Vagina (tissue), 2 donors: Measurements from ENCODE around the gene TPD52L2.

Experiments used
- CTCF ChIP-seq, 3 experiments: fragments of 450-650 bp in 2 of 3; fragments of 200-600 bp in 1 of 3; sonication (generic) in 1 of 3; IDR thresholded peaks; one replicate each; pipeline ENCODE4 v1.5.1; 2017 to 2019; ENCODE audit warnings: antibody characterized with exemption in 3 of 3, mild to moderate bottlenecking in 2 of 3, moderate library complexity in 2 of 3
- POLR2A ChIP-seq, 2 donors: fragments of 450-650 bp; IDR thresholded peaks; one replicate each; pipeline ENCODE4 v1.6.1; 2017; ENCODE audit warnings: antibody characterized with exemption in 2 of 2, mild to moderate bottlenecking in 2 of 2, moderate library complexity in 2 of 2
- POLR2AphosphoS5 ChIP-seq, 2 donors: sonication (generic); formaldehyde crosslinking; IDR thresholded peaks; one replicate each; pipeline ENCODE4 v1.9.0; 2017; ENCODE audit warnings: antibody characterized with exemption in 2 of 2, mild to moderate bottlenecking in 2 of 2, low read depth in 1 of 2; ENCODE audit not compliant: insufficient read depth in 1 of 2

- TF ChIP-seq CTCF (IDR thresholded peaks at IDR 0.05) (no peak), POLR2A (IDR thresholded peaks at IDR 0.05) (no peak), POLR2AphosphoS5 (IDR thresholded peaks at IDR 0.05; ENCODE audit: insufficient read depth in 1 of 2, low read depth in 1 of 2) (no peak)
Measured at GRCh38 chr20:63821811-63822210, 43.3 kb upstream of the TPD52L2 start.
